Suprapubic skin (tissue), 4 donors: ENCODE data around the gene LPCAT1. TPM values are rescaled to one million over a fixed set of nuclear protein-coding genes. Genes with fewer than 3 reads are reported as not detected.
"Not testable (repeated sequence)": the region's sequence is repeated elsewhere in the genome, so short reads cannot be mapped to it uniquely, and the experiment has no call there.

Experiments
- DNase-seq, 2 donors: peaks; one replicate each; pipeline ENCODE4 v3.0.0-alpha.2; 2019; ENCODE audit warnings: low spot score in 2 of 2
- H3K27ac ChIP-seq: fragments of 200-600 bp; sonication (generic); one replicate; pipeline ENCODE4 v1.5.1; 2019
- H3K27me3 ChIP-seq: fragments of 200-600 bp; sonication (generic); one replicate; pipeline ENCODE4 v1.5.1; 2019
- H3K36me3 ChIP-seq: fragments of 200-600 bp; sonication (generic); one replicate; pipeline ENCODE4 v1.5.1; 2019
- H3K4me1 ChIP-seq: fragments of 200-600 bp; sonication (generic); one replicate; pipeline ENCODE4 v1.5.1; 2019
- H3K4me3 ChIP-seq: fragments of 200-600 bp; sonication (generic); one replicate; pipeline ENCODE4 v1.5.1; 2019; ENCODE audit warnings: mild to moderate bottlenecking
- H3K9me3 ChIP-seq: fragments of 200-600 bp; sonication (generic); one replicate; pipeline ENCODE4 v1.5.1; 2019
- CTCF ChIP-seq, 2 donors: fragments of 200-600 bp in 1 of 2; fragments of 450-650 bp in 1 of 2; sonication (generic) in 1 of 2; IDR thresholded peaks; one replicate each; pipeline ENCODE4 v1.5.1; 2016 to 2019; ENCODE audit warnings: antibody characterized with exemption in 2 of 2, mild to moderate bottlenecking in 1 of 2, moderate library complexity in 1 of 2
- EP300 ChIP-seq: sonication (generic); formaldehyde crosslinking; IDR thresholded peaks from one replicate; pipeline ENCODE4 v1.6.1; 2017; ENCODE audit warnings: antibody characterized with exemption
- POLR2A ChIP-seq, 2 donors: fragments of 450-650 bp; IDR thresholded peaks; one replicate each; pipeline ENCODE4 v1.6.1; 2017; ENCODE audit warnings: antibody characterized with exemption in 2 of 2, mild to moderate bottlenecking in 2 of 2, moderate library complexity in 2 of 2
- POLR2AphosphoS5 ChIP-seq, 3 donors: sonication (generic); formaldehyde crosslinking; IDR thresholded peaks; one replicate each; pipeline ENCODE4 v1.6.1; 2017; ENCODE audit warnings: antibody characterized with exemption in 3 of 3
- WGBS: methylation state at CpG from one replicate; pipeline ENCODE4 v1.1.5; 2018; 5-methylcytosine and 5-hydroxymethylcytosine counted together
- total RNA-seq, 4 donors: library from RNA; depleted of rRNA; stranded (reverse); fragments of >200 nt; gene quantifications; one replicate each; pipeline ENCODE4 v1.1.0, GENCODE V29; 2016

The LPCAT1 gene
- total RNA-seq, 4 donors from 2014 or later, result 11.3 to 21.0 (median 13.8) TPM

- Histone ChIP-seq H3K4me3 (no peak overlapping the region), H3K9me3 (no peaks in the 10 kb centered on the region), H3K27ac (no peak overlapping the region), H3K27me3 (no peaks in the 10 kb centered on the region), H3K4me1 (no peaks in the 10 kb centered on the region), H3K36me3 (no peaks in the 10 kb centered on the region)
- peak in 1 of 2 donors; percentile 45 for DNase-seq
- TF ChIP-seq CTCF (IDR thresholded peaks at IDR 0.05) (no peak), EP300 (no peak), POLR2A (IDR thresholded peaks at IDR 0.05) (no peak), POLR2AphosphoS5 (IDR thresholded peaks at IDR 0.05) (no peak)
- 90% methylated on average over 5 of the region's 5 CpGs for WGBS
Observed at GRCh38 chr5:1562599-1562998, 38.8 kb upstream of the LPCAT1 start.

- 77% methylated on average over 10 of the region's 10 CpGs for WGBS
- Histone ChIP-seq H3K4me3 (no peak overlapping the region), H3K4me1 (no peaks in the 10 kb centered on the region), H3K36me3 (no peaks in the 10 kb centered on the region), H3K27me3 (no peaks in the 10 kb centered on the region), H3K27ac (no peak overlapping the region), H3K9me3 (no peaks in the 10 kb centered on the region)
- TF ChIP-seq CTCF (IDR thresholded peaks at IDR 0.05) (no peak), EP300 (no peak), POLR2A (IDR thresholded peaks at IDR 0.05) (no peak), POLR2AphosphoS5 (IDR thresholded peaks at IDR 0.05) (no peak)
- DNase-seq, result peak in 1 of 2 donors; percentile 54
Observed at GRCh38 chr5:1561402-1561929, 37.7 kb upstream of the LPCAT1 start.

GRCh38 chr5:1560499-1560898 is 36.7 kb upstream of the LPCAT1 start:
- not testable (repeated sequence) for H3K36me3 ChIP-seq, H3K27ac ChIP-seq, H3K4me3 ChIP-seq, H3K27me3 ChIP-seq, DNase-seq, H3K4me1 ChIP-seq, H3K9me3 ChIP-seq
- WGBS, result 92% methylated on average over 13 of the region's 13 CpGs

- Histone ChIP-seq H3K4me3 (no peak overlapping the region), H3K27me3 (peaks cover 9% of the 10 kb centered on the region), H3K27ac (no peak overlapping the region), H3K9me3 (no peaks in the 10 kb centered on the region), H3K36me3 (no peaks in the 10 kb centered on the region), H3K4me1 (no peaks in the 10 kb centered on the region)
- 84% methylated on average over 6 of the region's 6 CpGs for WGBS
- no peak for DNase-seq
- TF ChIP-seq CTCF (IDR thresholded peaks at IDR 0.05) (no peak), POLR2A (IDR thresholded peaks at IDR 0.05) (no peak), POLR2AphosphoS5 (IDR thresholded peaks at IDR 0.05) (no peak)
Observed at GRCh38 chr5:1558944-1559343, 35.2 kb upstream of the LPCAT1 start.

- Histone ChIP-seq H3K9me3 (no peaks in the 10 kb centered on the region), H3K4me1 (no peaks in the 10 kb centered on the region), H3K36me3 (no peaks in the 10 kb centered on the region), H3K4me3 (no peak overlapping the region), H3K27me3 (peaks cover 12% of the 10 kb centered on the region), H3K27ac (no peak overlapping the region)
- DNase-seq, result no peak
- 88% methylated on average over 16 of the region's 22 CpGs for WGBS
- no peak for TF ChIP-seq POLR2A (IDR thresholded peaks at IDR 0.05)
- TF ChIP-seq CTCF (IDR thresholded peaks at IDR 0.05), result no peak
- no peak for TF ChIP-seq EP300
- no peak for TF ChIP-seq POLR2AphosphoS5 (IDR thresholded peaks at IDR 0.05)
Observed at GRCh38 chr5:1557114-1557873, 33.5 kb upstream of the LPCAT1 start.
